HK-2 (cell line): ENCODE results near the gene CASP12.
"Not testable (repeated sequence)": the region's sequence is repeated elsewhere in the genome, so short reads cannot be mapped to it uniquely, and the experiment has no call there.

Experiments used
- DNase-seq: peaks from one replicate; pipeline ENCODE4 v3.0.0-alpha.2; 2018; ENCODE audit not compliant: unreplicated experiment

Gene CASP12

DNA sequence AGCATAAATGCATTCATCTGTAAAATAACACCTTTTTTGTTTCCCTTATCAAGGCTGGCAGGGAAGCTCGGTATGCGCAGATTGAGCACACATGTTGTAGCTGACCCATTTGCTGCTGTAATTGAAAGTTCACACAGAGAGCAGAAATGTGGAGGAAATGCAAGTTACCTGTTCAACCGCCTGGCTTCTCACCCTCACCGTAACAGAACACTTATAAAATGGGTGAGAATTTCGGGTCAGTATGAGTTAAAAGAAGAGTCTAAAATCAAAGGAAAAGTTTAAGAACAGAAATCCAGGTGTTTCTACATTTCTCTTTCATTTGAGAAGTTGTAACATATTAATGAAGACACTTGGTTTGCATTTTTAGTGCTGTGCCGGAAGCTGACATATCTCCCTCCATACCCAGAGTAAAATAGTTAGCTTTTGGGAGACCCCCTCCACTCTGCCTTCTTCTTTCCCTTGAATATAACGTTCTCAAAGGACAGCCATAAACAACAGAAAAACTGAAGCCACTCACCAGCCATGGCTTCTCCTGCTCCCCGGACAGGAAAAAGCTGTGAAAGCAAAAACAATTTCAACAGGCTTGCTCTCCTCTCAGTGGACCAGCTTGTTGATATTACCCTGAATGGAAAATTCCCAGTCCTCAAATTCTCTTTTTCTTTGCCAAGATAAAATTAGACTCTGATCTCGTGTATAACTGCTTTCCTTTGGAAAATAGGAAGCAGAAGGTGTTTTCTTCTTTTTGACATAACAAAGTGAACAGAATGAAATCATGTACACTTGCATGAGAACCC is at the start of gene CASP12:
CASP12 (minus strand) TSS at position 570 of the 794 bp plus-strand sequence.
- no peak for DNase-seq

GRCh38 chr11:104946907-104947306 is 48.6 kb upstream of the CASP12 start:
- no peak for DNase-seq

- DNase-seq: no peak
Measured at GRCh38 chr11:104944076-104944475, 45.8 kb upstream of the CASP12 start.

DNA sequence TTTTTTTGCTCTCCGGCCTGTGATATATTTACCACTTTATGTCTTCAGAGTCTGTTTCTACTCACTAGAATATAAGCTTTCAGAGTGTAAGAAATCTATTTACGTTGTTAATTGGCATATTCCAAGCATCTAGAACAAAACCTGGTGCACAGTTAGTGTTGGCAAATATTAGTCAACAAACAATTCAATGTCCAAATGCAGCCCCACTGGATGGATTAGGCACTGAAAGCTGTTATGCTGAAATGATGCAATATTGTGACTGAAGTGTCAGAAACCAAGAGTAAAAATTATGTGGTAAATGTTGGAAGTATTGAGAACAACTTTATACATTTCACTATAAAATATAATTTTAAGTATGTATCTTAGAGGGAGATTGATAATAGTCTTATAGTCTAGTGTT is 45.3 kb upstream of the CASP12 start:
- no peak for DNase-seq

GRCh38 chr11:104934594-104934993 is 36.3 kb upstream of the CASP12 start:
- DNase-seq: no peak

- not testable (repeated sequence) for DNase-seq
Measured at GRCh38 chr11:104934073-104934472, 35.8 kb upstream of the CASP12 start.

DNA sequence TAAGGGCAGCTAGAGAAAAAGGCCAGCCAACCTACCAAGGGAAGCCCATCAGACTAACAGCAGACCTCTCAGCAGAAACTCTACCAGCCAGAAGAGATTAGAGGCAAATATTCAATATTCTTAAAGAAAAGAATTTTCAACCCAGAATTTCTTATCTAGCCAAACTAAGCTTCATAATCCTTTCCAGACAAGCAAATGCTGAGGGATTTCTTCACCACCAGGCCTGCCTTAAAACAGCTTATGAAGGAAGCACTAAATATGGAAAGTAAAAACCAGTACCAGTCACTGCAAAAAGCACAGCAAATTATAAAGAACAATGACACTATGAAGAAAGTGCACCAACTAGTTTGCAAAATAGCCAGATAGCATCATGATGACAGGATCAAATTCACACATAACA is 30.6 kb upstream of the CASP12 start:
- no peak for DNase-seq

DNA sequence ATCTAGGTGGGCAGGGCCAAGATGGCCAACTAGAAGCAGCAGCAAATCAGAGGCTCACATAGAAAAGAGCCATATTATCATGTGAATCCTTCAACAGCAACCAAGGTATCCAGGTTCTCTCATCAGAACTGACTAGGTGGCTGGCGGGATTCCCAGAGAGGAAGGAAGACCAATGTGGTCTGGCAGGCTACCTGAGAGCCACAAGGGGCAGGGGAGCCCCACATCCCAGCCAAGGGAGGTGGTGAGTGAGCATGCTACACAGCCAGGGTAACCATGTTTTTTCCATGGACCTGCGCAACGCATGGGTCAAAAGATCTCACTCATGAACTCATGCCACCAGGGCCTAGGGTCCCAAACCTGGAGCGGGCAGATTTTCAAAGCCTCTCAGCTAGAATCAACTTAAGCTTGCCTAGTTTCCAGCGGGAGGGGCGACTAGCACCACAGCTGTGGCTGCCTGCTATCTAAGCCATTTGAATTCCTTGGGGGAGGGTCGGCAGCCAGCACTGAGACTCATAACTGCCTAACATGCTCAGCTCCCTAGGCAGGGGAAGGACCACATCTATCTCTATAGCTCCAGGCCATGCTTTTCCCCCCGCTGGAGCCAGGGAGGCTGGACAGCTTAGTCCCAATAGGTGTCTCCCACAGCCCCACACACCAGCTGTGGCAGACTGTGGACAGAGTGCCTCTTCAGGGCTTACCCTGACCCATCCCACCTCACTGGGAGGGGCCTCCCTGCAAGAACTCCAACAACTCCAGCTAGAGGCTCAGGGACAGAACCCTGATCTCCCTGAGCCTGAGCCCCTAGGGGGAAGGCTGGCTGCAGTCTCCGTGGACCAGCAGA is 28.7 kb upstream of the CASP12 start:
- DNase-seq: no peak

DNA sequence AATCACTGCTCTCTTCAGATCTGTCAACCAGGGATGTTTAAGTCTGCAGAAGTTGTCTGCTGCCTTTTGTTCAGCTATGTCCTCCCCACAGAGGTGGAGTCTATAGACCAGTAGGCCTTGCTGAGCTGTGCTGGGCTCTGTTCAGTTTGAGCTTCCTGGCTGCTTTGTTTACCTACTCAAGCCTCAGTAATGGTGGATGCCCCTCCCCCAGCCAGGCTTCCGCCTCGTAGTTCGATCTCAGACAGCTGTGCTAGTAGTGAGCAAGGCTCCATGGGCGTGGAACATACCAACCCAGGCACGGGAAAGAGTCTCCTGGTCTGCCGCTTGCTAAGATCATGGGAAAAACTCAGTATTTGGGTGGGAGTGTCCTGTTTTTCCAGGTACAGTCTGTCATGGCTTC is 27.6 kb upstream of the CASP12 start:
- no peak for DNase-seq

GRCh38 chr11:104918113-104918824 is 20.0 kb upstream of the CASP12 start:
- DNase-seq: no peak

- no peak for DNase-seq
Measured at GRCh38 chr11:104917271-104918112, 19.2 kb upstream of the CASP12 start.

DNA sequence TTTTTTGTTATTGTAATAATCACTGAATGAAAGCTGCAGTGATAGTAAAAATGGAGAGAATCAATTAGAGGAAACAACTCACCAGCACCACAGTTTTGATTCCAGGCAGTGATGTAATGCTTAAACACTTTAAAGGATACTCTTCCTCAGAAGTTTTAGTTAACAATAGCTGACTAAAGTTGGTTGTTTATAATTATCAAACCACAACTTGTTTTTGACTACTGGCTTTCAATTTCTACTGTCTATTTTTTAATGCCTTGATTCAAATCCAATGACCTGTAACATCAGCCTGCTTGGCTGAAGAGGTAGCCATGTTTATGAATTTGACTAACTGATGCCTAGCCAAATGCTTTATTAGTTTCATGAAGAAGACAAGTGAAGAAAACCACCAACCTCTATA is 18.2 kb upstream of the CASP12 start:
- no peak for DNase-seq

DNA sequence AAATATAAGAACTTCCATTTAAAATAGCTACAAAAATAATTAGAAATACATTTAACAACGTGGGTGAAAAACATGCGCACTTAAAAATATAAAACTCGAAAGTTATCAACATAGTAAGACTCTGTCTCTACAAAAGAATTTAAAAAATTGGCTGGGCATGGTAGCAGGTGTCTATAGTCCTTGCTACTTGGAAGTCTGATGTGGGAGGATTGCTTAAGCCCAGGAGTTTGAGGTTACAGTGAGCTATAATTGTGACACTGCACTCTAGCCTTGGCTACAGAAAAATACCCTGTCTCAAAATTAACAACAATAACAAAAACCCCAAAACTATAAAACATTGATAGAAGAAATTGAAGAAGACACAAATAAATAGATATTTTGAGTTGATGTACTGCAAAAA is 13.8 kb upstream of the CASP12 start:
- DNase-seq: no peak

GRCh38 chr11:104908186-104908531 is 9.9 kb upstream of the CASP12 start:
- no peak for DNase-seq

- no peak for DNase-seq
Measured at GRCh38 chr11:104907521-104908185, 9.4 kb upstream of the CASP12 start.

DNA sequence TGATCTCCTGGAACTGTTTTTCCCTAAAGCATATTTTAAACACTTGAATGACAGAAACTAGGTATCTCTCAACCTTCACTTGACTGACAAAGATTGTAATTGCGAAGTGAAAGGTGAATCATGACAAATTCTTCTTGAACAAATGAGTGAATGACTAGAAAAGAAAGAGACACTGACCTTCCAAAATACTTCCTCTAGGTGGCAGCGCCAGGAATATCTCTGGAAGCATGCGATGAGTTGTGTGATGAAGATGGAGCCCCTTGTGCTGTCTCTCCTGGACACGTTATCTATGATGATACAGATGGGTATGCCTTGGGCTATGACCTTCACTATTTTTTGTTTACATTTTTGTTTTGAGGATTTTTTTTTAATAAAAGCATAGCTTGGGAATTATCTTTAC is 7.0 kb upstream of the CASP12 start:
- DNase-seq: no peak

DNA sequence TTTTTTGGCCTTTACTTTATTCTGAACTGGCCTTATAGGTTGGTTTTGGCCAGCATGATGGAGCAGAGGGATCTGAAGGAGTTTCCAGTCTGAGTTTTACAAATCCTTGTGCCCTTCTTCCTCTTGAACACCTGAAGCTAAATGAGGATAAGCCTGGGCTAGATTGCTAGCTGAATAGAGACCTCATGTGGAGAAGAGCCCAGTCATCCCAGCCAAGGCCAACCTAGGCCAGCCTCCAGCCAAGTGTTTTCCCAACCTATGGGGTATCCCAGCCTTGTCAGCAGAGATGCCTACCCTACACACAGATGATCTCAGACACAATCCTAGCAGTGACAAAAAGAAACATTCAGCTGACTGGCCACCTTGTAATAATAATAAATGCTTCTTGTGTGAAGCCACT is 966 bp upstream of the CASP12 start:
- DNase-seq: no peak

- DNase-seq: no peak
Measured at GRCh38 chr11:104898685-104899013, 389 bp upstream of the CASP12 start.

DNA sequence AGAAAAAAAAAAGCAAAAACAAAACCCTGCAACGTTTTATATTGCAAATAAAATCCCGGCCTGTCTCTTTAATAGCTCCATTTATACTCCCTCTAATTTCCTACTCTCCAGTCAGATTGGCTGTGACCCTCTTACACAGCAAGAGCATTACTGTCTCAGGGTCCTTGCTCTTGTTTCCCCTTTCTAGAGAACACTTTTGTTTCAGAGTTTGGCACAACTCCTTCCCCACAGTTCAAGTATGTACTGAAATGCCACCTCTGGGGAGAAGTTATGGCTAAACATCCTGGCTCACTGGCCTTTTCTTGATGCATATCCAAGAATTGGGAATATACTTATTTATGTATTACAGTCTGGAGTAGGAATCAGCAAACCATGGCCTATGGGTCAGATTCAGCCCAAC is 2.6 kb downstream of the CASP12 start:
- DNase-seq: no peak

DNA sequence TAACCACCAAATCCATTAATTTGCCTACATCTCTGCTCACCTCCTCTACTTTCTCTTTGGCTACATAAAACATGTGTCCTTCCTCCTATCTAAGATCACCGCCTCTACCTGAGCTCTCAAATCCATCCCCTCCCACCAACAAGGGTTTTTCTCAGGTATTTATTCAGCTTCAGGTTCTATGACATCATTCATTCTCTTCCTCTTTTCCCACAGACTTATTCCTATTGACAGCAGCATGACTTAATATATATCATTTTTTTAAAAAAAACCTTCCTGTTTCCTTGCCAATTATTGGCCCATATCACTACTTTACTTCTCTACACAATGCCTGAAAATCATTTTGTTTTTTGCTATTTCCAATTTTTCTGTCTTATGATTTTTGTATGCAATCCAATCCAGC is 4.4 kb downstream of the CASP12 start:
- DNase-seq: no peak
